ENCODE data around the gene CD34.

DNA sequence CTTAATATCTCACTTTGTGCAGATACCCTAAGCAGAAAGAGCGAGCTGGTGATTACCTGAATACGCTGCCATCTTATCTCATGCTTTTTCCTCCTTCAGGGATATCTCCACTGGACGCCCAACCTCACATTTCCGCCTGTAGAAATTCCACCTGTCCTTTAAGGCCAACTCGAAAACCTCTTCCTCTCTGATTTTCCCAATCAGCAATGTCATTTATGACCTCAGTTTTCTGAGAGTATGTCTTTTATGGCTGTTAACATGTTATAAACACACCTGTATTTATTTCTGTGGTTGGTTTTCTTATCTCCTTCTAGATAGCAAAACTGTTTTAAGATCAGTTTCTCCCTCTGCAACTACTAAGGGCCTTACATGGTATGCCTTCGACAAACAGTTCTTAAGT lies 41.1 kb downstream of the CD34 start:
- TF ChIP-seq, protein P1, sequence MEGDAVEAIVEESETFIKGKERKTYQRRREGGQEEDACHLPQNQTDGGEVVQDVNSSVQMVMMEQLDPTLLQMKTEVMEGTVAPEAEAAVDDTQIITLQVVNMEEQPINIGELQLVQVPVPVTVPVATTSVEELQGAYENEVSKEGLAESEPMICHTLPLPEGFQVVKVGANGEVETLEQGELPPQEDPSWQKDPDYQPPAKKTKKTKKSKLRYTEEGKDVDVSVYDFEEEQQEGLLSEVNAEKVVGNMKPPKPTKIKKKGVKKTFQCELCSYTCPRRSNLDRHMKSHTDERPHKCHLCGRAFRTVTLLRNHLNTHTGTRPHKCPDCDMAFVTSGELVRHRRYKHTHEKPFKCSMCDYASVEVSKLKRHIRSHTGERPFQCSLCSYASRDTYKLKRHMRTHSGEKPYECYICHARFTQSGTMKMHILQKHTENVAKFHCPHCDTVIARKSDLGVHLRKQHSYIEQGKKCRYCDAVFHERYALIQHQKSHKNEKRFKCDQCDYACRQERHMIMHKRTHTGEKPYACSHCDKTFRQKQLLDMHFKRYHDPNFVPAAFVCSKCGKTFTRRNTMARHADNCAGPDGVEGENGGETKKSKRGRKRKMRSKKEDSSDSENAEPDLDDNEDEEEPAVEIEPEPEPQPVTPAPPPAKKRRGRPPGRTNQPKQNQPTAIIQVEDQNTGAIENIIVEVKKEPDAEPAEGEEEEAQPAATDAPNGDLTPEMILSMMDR (conservative IDR thresholded peaks at IDR 0.05; ENCODE audit: low read length), result no peak
- TF ChIP-seq EZH2phosphoT487 (IDR thresholded peaks at IDR 0.05; ENCODE audit: borderline replicate concordance, low read depth, low read length), result no peak
